ENCODE measurements around the gene LSAMP.

Gene LSAMP

GRCh38 chr3:116445311-116445841 is at the start of gene LSAMP:
TSS of gene LSAMP (minus strand) at chr3:116445487.
- DNase-seq (ENCODE audit: low read depth in 3 of 3), result no peak

- no peak for DNase-seq (ENCODE audit: low read depth in 3 of 3)
These were observed 47.1 kb upstream of the LSAMP start for GRCh38 chr3:116492379-116492778.

- no peak for DNase-seq (ENCODE audit: low read depth in 3 of 3)
These were observed 37.8 kb upstream of the LSAMP start for GRCh38 chr3:116483135-116483534.

GRCh38 chr3:116476691-116477090 is 31.4 kb upstream of the LSAMP start:
- DNase-seq (ENCODE audit: low read depth in 3 of 3), result no peak

- no peak for DNase-seq (ENCODE audit: low read depth in 3 of 3)
These were observed 29.5 kb upstream of the LSAMP start for GRCh38 chr3:116474801-116475200.

- no peak for DNase-seq (ENCODE audit: low read depth in 3 of 3)
These were observed 28.9 kb upstream of the LSAMP start for GRCh38 chr3:116474032-116474780.

GRCh38 chr3:116473602-116474001 is 28.3 kb upstream of the LSAMP start:
- DNase-seq (ENCODE audit: low read depth in 3 of 3), result no peak

GRCh38 chr3:116470605-116471197 is 25.4 kb upstream of the LSAMP start:
- DNase-seq (ENCODE audit: low read depth in 3 of 3), result no peak

- no peak for DNase-seq (ENCODE audit: low read depth in 3 of 3)
These were observed 24.3 kb upstream of the LSAMP start for GRCh38 chr3:116469546-116469945.

GRCh38 chr3:116464276-116464798 is 19.1 kb upstream of the LSAMP start:
- no peak for DNase-seq (ENCODE audit: low read depth in 3 of 3)

- DNase-seq (ENCODE audit: low read depth in 3 of 3), result no peak
These were observed 8.5 kb upstream of the LSAMP start for GRCh38 chr3:116453666-116454346.

- no peak for DNase-seq (ENCODE audit: low read depth in 3 of 3)
These were observed 4.5 kb upstream of the LSAMP start for GRCh38 chr3:116449546-116450350.

- DNase-seq (ENCODE audit: low read depth in 3 of 3), result no peak
These were observed 703 bp upstream of the LSAMP start for GRCh38 chr3:116445990-116446389.

GRCh38 chr3:116444819-116445310 is 422 bp downstream of the LSAMP start:
- DNase-seq (ENCODE audit: low read depth in 3 of 3), result no peak

- no peak for DNase-seq (ENCODE audit: low read depth in 3 of 3)
These were observed 1.1 kb downstream of the LSAMP start for GRCh38 chr3:116444115-116444747.

GRCh38 chr3:116443191-116443661 is 2.1 kb downstream of the LSAMP start:
- DNase-seq (ENCODE audit: low read depth in 3 of 3), result no peak

GRCh38 chr3:116442331-116443021 is 2.8 kb downstream of the LSAMP start:
- DNase-seq (ENCODE audit: low read depth in 3 of 3), result no peak

GRCh38 chr3:116441652-116442051 is 3.6 kb downstream of the LSAMP start:
- DNase-seq (ENCODE audit: low read depth in 3 of 3), result no peak

GRCh38 chr3:116440196-116440595 is 5.1 kb downstream of the LSAMP start:
- DNase-seq (ENCODE audit: low read depth in 3 of 3), result no peak

- DNase-seq (ENCODE audit: low read depth in 3 of 3), result no peak
These were observed 11.7 kb downstream of the LSAMP start for GRCh38 chr3:116433552-116433951.

Measured in stimulated activated CD4-positive, alpha-beta T cell treated with anti-CD3 and anti-CD28 coated beads, TNF-alpha, amount 100 ng/mL, for 24 hours (primary cell).